GM21786 (cell line): ENCODE measurements around the gene AGMO.

ENCODE experiments used
- ATAC-seq: cut with Tn5 transposase; IDR thresholded peaks from one replicate; pipeline ENCODE4 v1.9.1; 2021; ENCODE audit not compliant: unreplicated experiment

AGMO gene

DNA sequence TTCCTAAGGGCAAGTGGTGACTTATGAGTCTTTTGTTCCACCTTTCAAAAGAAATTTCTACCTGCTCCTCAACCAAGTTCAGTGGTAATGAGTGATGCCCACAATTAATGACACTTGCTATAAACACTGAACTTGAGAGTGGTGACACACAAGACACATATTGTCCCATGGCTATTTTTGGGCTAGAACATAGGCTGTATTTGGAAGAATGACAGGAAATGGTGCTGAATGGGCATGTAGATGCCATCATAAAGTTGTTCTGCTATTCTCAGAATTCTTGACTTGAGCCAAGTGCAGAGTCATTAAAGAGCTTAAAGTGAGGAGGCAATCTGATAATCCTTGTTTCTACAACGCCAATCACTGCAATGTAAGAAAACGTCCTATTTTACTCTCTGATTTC, 313.3 kb downstream of the AGMO start:
- no peak for ATAC-seq

DNA sequence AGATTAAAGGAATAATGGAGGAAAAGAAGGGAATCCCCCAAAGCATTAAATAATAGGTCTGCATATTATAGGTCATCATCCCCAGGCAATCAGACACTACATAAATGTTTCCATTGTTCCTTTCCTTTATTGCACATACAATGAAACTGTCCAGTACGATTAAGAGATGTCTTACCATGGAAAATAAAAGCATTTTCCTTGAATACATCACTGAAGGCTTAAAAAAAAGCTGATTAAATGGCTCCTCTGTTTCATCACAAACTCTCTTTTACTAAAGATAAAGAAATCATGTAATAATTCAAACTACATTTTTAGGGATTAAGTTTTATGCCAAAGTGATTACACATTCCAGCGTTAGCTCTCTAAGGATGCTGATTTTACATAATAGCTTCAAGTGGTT, 316.0 kb downstream of the AGMO start:
- no peak for ATAC-seq

DNA sequence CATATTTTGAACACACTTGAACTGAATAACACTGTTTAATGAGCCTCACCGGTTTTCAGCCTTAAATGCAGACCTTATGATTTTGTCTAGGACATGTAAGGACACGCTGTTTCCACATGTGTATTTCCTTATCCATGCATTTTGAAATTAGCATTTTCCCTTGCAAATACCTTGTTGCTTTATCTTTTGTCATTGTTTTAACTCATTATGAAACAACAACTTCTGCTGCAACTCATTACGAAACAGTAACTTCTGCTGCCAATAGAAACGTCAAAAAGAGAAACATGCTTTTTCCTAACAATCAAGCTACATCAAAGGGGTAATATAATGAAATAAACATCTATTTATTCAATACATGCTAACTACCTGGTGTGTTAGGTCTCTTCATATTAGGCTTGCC, 322.0 kb downstream of the AGMO start:
- no peak for ATAC-seq

DNA sequence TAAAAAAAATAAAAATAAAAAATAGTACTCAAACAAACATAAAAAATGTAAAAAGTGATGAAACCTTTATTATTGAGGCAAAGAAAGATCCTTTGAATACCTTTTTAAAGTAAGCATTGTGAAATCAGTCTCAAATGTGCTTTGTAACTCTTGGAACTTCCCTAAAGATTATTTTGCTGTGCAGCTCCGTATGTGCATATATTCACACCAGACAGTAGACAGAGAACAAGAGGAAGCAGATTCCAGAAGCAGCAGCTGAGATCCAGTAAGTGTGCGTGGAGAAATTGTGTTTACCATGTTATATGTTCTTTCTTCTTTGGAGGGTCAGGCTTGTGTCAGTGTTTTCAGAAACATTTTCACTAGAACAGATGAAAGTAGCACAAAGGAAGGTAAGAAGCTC, 324.9 kb downstream of the AGMO start:
- ATAC-seq = no peak

DNA sequence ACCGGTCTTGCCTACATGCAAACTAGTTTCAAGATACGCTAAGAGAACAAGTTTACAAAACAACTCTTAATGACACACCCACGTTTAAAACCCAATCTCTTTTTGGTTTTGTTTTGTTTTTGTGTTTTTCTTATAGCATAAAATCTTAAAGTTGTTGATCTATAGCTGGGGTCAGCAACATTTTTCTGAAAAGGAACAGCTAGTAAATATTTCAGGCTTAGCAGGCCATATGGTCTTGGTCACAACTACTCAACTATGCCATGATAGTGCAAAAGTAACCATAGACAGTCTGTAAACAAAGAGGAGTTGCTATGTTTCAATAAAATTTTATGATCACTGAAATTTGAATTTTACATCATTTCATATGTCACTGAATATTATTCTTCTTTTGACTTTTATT, 327.4 kb downstream of the AGMO start:
- no peak for ATAC-seq

DNA sequence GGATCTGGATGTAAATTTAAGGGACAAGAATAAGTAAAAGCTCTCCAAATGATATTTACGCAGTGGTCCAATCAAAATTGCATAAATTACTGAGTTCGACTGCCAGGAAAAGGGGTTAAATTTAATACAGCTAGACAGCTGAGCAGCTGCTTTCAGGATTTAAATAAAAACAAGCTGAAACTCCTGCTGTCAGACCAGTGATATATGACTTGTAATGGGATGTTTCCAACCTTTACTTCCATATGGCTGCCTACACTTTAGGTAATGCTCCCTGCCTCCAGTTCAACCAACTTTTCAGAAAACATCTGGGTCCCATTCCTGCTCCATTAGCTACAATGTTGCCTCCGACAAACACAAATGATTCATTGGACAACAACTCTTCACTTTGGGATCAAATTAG, 333.0 kb downstream of the AGMO start:
- no peak for ATAC-seq

DNA sequence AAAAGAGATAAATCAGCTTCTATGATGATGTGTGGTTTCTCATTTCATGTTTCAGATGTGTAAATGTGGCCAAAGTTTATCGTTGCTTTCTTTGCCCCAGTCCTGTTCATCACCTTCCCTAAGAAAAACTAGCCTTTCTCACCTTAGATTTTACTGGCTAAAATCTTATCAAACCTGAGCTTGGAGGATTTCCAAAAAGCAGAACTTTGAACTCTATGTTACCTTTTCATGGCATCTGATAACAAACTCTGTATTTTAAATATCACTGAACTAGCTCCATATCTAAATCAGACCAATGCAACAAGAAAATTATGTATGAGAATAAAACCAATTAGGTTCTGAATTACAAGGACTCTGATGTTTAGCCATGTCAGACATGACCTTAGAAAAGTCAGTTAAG, 335.8 kb downstream of the AGMO start:
- no peak for ATAC-seq

DNA sequence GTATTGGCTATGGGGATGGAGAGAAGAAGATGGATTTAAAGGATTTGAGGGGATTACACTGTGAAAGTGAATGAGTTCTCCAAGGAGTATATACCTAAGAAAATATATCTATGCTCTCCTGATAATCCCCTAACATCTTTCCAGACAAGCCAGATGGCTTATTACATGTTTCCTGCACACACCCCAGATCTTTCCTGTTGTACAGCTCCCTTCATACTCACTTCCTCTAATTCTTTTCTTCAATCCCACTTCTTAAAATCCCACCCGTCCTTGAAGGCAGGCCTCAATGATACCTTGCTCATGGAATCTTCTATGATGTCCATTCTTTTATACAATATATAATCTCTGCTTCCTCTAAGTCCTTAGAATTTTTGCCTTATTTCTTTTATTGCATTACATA, 342.1 kb downstream of the AGMO start:
- ATAC-seq = no peak

DNA sequence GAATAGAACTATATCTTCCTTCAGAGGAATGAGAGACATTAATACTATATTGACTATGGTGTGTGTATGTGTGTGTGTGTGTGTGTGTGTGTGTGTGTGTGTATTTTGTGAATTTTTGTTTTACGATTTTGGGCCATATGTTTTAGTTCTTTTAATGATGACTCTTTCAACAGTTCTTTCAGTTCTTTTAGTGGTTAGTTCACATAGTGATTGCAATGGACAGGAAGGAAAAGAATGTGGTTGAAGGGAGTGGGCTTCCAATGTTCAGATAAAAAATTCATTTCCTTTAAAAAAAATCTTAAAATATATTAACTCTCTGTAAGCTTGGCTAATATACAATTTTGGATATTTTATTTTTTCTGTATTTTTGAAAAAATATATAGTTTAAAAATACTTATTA, 343.6 kb downstream of the AGMO start:
- ATAC-seq = no peak

DNA sequence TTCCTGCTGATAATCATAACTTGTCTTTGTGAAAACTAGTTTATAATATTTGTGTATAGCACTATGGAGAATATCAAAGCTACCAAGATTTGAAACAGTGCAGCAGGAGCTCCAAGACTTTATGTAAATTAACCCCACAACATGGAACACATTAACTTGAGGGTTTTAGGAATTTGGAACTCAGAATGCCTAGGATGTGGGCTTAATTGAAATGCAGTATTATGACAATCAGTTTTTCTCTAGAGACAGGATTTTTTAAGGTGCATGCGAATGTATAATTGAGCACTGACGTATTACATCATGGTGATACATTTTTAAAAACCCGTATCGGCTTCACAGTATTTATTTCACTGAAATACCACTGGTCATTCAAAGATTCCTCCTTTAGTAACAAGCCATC, 346.2 kb downstream of the AGMO start:
- ATAC-seq = no peak

DNA sequence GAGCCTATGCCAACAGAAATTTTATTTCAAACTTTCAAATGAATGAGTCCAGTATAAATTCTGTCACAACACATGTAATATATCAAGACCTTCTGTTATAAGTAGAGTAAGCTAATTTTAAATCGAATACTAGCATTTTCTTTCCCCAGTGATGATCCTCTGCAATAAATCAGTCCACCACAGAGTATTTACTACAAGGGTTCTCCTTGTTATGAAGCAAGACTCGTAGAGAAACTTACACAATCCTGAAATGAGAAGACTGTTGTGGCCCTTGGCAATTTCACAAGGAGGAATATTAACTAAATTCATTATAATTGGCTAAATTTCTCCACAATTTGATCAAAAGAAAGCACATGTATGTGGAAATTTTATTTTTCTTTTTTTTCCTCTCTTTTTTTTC, 346.8 kb downstream of the AGMO start:
- no peak for ATAC-seq

DNA sequence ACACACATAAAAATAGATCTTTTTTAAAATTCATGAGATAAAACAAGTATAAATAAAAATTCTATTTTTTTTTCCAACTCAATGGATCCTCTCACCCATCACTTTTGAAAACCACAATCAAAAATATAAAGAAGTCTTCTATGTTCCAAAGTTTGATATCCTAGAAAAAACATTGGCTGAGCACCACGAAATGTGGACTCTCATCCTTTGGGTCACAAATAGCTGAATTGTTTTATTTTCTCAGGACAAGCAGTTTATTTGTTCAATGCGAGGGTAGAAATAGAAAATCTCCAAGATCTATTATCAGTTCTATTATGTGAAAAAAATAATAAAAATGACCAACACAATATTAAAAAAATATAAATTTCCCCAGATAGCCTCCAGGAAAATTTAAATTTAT, 348.7 kb downstream of the AGMO start:
- ATAC-seq = no peak

DNA sequence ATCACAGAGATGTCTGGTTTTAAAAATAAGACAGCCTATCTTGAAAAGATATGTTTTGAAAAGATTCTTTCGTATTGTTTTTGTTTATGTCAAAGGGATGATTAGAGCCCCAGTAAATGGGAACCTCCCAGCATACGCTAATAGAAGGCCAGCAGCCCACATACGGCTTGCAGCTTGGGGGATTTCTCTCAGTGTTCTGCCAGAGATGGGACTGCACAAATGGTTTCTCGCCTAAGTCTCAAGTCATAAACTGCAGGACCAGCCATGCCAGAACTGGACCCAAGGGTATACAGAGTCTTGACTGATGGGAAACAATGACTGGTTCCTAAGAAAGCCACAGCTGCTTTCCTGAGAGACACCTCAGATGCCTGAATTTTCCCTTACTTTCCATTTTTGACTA, 352.4 kb downstream of the AGMO start:
- ATAC-seq = no peak

DNA sequence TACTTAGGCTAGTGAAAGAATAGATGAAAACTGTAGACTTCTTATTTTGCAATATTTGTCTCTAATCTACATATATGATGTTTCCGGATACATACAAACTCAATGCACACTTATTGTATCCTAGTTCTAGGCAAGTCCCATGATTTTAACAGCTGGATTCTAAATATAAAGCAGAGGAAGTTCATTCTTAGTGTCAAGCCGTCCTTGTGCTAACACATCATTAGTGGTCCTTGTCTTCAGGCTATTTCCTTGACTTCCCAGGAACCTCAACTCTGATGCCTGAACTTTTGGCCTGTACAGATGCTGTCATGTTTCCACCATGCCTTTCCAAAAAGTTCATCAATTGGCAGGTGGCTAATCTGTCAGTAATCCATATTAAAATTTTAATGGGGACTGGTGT, 357.4 kb downstream of the AGMO start:
- ATAC-seq = no peak

DNA sequence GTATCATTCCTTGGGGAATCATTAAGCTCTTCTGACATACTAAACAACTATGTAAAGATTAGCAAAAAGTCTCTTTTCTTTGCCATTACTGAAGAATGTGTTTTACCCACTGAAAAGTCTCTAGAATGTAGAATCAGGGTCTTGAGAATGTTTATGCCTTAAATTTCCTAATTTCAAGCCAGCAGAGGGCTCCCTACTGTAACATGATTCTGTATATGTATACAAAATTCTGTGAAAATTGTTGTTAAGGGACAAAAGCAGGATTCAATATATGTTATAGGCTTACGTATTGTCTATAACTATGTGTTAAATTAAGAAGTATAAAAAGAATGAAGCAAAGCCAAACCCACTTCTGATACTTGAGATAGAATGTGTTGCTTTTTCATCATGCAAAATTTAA, 362.3 kb downstream of the AGMO start:
- no peak for ATAC-seq

DNA sequence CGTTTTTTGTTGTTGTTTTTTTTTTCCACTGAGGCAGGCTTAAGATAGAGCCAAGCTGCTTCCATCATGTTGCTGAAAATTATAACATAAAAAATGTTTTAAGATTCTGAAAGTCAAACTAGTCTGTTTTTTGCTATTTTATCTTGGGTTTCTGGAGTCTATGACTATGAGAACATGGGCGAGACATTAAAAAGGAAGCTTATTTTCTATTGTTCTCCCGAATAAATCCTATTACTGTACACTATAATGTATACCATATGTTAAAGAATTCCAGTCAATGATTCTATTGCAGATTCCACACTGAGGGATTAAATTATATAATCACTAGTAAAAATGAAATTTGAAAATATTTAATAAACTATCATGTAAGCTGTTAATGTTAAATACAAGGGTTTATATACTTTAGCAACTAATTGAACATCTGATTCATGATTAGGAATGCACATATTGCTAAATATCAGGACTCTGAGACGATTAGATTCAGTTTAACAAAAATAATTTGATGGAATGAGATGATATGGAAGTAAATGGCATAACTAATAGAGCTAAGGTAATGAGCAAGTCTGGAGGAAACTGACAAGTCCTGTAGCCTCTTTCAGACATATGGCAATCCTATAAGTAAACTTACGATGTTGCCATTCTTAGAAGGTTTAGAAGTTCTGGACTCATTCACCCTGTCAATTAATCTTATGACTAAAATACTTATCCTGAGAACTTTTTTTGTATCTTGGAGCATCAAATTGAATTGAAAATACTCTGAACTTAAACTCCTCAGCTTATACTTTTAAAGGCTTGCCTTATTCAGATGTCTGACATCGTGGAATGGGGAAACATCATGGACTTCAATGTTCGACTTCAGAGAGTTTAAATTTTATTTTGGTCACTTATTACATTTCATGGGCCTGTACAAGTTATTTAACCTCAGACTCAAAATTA, 364.5 kb downstream of the AGMO start:
- no peak for ATAC-seq

DNA sequence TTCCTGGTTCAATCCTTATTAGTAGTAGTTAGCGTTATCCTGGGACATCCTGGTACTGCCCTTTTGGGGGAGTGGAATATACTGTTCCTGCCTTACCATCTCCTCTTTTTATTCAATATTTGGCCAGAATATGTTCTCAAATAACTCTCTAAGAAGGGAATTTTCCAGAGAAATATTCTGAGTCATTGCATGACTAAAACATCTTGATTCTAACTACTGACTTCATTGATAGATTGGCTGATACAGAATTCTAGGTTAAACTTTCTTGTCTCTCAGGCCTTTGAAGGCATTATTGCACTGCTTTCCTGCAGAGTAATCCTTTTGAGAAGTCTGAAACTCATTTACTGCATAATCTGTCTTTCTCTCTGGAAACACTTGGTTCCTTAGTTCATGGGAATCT, 383.8 kb downstream of the AGMO start:
- ATAC-seq = no peak

DNA sequence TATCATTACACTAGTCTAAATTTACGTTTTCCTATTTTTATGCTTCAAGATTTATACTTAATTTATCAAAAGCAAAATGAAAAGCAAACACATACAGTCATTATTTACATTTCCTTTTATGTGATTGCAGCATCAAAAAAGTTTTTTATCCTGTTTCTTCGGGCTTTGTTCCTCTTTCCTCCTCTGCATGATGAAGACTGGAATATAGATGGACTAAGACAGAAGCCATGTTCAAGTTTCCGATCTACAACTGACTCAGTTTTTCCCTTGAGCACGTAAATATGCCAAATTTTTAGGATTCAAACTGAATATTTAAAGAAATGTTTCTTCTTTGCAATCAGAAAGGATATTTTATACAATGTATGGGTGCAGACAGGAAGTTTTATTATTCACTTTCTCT, 385.7 kb downstream of the AGMO start:
- ATAC-seq = no peak

DNA sequence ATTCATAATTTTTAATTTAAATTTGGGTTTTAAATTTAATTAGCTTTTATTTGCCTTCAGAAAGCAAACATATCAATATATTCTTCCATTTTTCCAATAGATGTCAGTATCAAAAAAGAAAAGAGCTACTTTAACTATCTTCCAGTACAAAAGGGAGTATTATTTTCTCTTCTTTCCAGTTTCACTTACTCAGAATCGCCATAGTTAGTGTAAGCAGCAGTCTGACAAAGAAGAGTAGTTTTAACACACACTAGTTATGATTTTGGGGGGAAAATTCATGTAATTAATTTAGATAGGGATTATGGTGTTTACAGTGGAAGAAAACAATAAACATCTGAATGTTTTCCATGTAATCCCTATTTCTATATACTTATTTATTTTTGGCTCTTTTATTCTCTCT, 386.7 kb downstream of the AGMO start:
- no peak for ATAC-seq

DNA sequence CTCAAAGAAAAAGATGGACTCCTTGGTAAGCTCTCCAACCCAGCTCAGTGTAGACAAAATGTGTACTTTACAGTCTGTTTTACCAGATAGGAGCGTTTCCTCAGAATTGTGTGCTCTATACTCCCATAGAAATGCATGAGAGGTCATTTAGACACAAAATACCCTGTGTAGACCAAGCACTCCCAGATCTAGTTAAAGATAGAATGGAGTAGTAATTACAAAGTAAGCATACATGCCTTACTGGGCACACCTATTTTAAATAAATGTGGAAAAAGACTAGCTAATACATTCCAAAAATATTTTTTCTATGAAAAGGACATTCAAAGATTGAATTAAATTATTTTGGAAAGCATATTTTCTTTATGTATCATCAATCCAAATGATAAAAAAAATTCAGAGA, 387.3 kb downstream of the AGMO start:
- no peak for ATAC-seq

DNA sequence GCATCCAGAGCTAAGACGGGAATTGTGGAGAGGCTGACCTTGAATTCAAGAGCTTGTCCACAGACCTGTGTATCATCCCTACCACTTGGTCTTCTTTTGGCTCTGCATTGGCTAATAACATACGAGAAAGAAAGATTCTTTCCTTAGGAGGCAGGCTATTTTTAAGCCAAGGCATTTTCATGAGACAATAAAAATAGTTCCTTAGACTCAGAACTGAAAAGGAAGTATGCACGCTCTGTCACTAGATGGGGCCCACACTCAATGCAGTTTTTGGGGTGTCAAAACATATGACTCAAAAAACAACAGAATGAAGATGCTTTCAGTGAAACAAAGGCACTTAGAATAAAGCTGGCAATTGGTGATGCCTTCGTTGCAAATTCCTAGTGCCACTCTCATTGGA, 393.3 kb downstream of the AGMO start:
- ATAC-seq = no peak

DNA sequence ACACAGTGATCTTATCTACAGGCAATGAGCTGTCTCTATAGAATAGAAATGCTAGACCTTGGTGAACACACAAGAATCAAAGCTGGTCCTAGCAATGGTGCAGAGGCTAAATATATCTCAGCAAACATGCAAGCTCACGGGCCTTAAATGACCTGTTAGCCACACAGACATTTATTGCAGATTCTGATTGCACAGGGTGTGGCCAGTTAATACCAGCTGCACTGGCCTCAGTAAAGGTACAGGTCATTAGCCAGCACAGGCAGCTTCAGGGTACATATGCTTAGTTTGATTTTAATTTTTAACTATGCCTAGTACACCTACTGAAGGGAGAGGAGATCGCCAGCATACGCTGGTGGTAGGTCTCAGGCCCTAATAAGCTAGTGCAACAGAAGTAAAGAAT, 393.9 kb downstream of the AGMO start:
- no peak for ATAC-seq

DNA sequence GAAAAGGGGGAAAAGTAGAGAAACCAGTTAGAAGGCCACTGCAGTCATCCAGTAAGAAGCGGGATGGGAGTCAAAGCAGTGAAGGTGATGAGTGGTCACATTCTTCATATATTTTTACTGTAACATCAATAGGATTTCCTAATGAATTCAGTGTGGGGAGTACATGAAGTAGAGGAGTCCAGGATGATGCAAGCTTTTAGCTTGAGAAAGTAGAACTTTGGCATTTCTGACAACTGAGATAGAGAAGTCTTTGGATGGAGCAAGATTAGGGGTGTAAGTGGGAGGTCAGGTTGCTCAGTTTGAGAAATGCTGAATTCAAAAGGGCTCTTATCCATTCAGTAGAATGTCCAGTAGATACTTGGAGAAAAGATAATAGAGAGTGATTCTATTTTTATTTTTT, 395.2 kb downstream of the AGMO start:
- ATAC-seq = no peak
